ENCODE data around the gene TBC1D22A.
"Not testable (repeated sequence)": the region's sequence is repeated elsewhere in the genome, so short reads cannot be mapped to it uniquely, and the experiment has no call there.

The TBC1D22A gene

DNA sequence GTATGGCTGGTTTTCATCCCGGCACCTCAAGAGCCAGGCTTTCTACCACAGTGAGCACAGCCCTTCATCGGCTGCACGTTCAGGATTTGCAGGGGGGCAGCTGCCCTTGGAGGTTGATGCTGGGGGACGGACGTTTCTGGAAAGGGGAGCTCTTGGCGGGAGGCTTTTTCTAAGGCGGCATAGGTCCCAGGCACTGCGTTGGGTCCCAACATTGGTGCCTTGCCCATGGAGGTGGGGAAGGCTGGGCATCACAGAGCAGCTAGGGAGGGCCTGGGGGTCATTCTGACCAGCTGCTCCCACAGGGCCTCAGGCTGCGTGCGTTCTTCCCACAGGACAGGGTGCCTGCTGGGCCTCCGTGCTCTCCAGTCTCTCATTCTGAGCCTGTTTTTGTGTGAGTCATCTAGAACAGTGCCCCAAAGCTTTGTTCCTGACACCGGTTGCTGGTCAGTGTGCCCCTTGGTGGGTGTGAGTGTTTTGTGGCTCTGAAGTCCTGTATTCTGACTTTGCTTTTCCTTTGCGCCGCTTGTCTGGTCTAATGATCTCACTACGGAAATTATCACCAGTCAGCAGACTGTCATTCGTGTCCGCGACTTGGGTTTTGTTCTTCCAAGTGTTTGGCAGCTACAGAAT is 275.9 kb downstream of the TBC1D22A start:
- DNase-seq = no peak

DNA sequence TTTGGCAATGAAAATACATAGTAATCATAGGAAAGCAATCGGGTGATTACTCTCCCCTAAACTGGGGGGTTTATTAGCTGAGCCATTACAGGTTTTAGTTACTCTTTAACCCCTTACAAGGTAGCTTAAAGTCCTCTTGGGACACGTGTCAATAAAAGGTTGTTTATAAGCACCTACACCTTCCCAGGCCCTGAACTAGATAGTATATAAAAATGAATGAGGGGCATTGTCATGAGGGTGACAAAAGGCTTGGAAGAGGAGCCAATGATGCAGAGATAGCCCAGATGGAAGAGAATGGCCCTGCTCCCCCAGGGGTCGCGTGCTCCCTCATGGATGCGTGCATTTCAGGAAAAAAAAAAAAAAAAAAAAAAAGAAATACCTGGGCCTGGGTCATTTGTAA is 276.9 kb downstream of the TBC1D22A start:
- DNase-seq = no peak

DNA sequence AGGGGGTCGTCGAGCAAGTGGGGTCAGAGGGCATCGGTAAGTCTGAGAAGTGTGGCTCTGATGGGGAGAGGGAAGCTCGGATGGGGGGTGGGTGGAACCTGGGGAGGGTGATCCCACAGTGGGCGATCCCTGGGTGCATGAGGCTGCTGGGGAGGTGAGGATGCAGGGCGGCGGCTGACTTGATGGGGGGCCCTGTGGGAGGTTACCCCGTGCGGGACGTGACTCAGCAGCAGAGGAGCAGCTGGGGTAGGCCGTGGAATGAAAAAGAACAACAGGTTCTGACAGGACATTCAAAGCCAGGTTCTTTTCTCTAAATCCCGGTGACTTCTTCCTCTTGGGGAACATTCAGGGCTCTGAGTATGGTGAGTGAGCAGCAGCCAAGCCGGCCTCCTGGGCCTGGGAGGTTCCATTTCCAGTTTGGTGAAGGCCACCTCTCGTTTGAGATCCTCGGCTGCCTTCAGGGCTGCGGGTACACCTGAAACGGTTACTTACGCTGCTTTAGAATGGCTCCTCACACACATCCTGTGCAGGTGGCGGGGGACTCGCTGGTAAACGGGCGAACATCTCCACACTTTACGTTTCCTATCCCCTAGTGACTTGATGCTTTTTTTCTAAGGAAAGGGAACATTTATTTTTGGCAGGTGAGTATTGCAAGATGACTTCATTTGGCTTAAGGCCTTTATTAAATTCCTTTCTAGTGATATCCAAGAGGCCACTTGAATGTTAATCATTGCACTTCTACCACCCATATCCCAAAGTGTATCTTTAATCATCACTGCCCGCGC is 278.2 kb downstream of the TBC1D22A start:
- DNase-seq = no peak

DNA sequence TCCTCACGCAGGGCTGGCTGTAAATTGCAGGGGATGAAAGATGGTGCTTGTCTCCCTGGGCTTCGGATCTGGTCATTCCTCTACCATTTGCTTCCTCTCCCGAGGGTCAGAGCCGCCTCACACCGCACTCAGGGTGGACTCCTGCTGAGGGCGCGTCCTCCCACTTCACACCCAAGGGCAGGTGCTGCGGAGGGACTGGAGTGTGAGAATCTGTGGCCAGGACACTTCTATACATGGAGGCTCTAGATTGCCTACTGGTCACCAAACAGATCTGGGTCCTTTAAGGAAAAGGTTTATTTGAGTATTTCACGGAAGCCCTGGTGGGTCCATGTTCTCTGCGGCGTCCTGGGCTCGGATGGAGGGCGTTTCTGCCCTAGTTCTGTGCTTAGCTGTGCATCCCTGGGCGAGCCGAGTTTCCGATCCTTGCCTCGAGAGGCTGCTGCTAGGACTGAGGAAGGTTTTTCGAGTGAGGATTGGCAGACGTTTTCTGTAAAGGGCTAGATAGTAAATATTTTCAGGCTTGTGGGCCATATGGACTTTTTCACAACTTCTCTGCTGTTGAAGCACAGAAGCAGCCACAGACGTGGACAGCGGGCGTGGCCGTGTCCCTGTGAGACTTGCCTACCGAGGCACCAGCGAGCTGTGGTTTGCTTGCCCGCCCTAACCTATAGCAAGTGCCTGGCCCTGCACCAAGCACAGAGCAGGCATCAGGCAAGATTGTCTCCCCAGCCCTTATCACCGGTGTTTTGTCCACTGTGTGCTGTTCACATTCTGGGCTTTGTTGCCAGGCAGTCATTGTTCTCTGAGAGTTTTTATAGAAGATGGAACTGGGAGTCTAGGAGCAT is 279.0 kb downstream of the TBC1D22A start:
- DNase-seq = no peak

DNA sequence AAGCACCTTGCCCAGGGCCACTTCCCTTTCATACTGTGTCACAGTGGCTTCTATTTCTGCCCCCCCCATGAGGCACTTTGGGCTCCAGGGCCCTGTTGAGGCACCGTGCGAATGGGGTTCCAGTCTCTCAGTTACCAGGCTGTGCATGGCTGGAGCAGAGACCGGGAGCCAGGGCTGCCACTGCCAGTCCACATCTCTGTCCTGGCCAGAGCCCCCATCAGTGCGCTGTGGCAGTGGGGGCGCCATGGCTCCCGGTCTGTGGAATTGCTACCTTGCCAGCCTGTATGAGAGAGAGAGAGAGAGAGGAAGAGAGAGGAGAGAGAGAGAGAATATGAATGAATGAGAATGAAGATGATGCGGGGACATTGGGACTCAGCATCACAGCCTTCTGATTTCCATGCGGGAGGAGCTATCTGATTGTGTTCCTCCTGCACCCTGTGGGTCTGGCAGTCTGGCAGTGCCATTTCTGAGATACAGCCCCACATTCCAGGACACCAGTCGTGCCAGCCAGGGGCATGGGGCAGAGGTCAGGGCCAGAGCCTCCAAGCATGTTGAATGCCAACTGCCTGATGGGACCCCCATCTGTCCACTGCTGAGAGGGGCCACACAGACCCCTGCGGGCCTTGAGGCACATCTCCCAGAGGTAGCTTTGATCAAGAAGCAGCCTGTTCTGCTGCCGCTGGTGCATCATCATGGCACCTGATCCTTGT is 279.8 kb downstream of the TBC1D22A start:
- no peak for DNase-seq

DNA sequence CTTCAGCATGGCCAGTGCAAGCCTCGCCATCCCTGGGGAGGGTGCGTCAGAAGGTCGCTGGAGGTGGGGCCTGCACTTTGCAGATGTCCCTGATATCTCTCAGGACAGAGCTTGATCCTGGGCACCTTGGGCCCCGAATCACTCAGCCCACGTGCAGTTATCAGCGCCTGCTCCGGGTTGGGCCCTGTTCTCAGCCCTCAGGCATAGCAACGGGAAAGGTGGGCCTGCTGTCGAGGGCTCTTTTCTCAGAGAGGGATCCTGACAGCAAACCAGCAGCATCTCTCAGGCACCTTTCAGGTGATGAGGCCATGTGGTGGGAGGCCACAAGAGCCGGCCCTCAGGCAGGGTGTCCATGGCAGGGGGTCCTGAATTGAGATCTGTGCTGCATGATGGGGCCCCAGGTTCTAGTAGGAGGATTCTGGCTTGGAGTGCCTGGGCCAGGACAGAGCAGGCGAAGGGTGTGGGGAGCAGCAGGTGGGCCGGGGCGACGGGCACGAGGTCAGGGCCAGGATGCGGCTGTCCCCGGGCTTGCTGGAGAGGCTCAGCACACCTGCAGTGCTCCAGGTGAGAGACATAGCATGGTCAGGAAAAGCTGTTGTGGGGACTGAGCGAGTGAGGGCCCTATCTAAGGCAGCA is 280.5 kb downstream of the TBC1D22A start:
- no peak for DNase-seq

DNA sequence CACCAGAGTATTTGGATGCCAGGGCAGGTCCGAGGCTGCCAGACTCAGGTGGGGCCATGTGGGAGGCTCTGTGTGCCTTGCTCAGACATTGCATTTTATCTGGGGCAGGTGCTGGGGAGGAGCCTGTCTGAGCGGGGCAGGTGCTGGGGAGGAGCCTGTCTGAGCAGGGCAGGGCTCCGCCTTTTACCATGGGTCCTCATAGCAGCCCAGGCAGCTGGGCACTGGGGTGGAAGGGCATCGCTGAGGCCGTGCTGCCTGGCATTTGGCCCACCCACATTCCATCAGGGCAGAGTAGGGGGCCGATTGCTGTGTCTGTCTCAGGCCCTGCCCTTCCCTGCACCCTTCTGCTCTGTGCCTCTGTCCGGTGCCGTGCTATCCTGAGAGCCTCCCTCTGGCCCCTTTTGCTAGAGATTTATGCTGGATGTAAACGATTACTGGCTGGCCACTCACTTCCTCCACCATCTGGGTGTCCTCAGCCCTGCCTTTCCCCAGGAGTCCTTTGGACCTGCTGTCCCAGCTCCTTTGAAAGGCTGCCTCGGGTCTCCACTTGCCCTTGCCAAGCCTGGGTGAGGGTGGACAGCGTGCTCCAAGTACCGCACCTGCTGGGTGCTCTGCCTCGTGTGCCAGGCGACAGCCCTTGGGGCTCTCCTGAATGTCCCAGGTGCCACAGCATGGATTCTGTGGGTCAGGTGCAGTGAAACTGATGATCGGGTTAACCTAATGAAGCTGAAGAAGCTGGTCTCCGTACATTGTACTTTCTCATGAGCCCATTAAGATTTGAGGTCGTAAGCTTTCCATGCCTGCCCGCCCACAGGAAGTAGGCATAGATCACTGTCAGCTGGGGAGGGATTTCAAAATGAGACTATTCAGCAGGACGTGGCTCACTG is 281.6 kb downstream of the TBC1D22A start:
- DNase-seq = peak; percentile 57 to 66 (median 64)

DNA sequence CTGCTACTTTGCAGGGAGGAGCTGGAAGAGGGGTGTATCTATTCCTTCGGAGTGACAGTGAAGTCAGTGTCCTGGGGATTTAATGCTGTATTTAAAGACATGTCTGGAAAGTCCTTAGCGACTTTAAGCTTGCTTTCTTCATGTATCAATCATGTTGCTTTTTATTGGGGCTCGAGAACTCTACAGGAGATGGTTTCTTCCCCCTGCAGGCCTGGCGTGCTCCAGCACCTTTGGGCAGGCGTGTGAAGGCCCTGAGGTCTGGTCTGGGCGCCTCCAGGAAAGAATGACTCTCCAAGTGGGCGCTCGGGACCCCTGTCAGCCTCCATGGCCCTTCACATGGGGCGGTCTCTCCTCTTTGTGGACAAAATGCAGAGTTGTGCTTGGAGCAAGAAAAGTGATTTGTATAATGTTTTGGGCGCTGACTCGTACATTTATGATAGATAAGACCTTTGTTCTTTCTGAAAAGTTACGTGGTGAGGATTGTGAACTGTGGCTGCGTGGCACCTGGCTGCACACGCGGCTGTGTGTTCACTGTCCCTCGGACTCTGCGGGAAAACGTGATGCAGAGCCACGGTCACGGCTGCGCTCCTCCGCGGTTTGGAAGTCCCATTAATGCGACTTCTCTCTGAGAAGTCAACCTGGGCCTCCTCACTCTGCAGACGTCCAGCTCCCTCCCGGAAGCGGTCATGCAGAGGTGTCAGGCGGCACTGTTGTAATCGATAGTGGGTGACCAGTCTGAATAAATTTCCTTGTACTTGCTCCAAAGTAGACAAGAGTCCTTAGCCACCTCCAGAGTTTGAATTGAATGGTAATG is 282.5 kb downstream of the TBC1D22A start:
- DNase-seq = no peak

DNA sequence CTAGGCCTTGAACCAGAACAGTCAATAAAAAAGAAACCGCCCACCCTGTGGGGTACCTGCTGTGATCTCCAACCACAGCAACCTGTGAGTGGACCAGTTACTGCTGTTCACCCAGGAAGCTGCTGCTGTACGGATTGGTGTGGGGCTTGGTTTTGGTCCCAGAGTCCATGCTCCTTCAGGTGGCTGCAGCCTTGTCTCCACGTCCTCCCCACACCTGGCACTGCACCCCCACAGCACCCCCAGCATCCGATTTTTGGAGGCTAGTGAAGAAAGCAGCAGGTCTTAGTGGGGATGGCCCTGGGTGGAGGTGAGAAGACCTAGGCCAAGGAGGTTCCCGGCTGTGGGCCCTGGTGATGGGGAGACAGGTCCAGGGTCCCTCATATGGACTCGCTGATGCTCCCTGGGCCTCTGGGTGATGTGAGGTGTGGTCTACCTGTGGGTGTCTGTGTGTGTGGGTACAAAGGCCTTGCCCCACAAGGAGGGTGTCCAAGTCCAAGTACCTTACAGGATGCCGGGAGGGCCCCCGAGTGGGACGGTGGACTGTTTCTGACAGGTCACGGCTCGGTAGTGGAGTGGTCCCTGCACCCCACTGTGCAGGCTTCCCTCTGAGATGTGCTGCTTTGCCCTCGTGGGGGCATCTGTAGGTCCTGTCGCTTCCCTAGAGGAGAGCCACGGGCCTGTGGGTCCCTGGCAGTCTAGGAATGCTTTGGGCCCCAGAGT is 283.4 kb downstream of the TBC1D22A start:
- DNase-seq = no peak

DNA sequence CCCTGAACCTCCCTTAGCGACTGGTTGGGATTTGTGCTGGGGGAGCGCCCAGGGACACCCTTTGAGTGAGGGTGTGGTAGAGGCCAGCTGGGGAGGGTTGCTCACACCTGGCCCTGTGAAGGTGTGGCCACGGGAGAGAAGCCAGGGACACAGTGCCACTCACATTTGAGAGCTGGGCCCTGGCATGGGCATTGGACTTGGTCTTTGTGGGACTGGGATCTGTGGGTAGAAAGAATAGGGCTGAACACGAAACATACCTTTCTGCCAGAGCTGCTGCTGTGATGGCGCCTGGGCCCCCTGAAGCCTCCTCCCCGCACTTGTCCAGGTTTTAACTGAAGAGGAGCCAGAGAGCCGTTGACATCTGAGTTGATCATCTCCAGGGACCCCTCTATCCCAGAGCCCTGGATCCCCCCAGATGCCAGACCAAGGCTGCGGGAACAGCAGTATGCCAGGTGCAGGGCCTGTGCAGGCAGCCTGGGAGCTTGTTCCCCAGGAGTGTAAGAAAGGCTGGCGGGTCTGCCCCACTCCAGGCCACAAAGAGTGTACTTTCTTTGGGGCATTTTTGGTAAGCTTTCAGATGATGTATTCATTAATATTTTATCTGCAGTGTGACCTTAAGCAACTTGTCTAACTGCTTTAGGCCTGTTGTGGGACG is 284.1 kb downstream of the TBC1D22A start:
- no peak for DNase-seq

DNA sequence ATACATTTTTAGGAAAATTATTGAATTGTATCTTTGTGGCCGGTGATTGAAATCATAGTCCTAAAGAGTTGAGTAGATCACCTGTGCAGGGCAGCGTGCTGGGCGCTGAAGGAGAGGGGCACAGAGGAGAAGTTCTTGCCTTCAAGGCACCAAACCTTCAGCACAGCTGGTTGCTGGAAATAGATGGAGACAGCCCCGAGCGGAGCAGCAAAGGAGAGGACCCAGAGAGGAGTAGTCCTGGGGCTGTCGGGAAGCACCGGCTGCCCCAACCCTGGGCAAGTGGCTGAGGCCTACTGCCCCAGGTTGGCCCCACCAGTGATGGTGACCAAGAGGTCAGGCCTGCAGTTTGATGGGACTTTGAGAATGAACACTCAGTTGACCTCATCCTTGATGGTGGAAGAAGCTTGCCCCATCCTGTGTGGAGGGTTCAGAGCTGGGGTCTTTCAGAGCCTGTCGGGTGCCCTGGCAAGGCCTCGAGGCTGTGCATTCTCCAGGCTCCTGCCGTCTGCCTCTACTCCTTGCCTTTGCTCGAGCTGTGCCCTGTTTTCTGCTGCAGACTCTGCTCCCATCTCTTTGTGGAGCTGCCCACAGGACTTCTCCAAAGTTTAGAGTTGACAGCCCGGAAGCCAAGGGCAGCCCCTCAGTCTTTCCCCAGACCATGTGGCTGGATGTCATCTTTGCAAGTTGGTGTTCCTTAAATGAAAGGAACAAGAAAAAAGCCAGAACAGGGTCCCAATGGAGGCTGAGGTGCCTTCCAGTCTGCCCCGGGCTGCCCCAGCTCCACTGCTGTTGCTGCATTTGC is 285.1 kb downstream of the TBC1D22A start:
- DNase-seq = no peak

DNA sequence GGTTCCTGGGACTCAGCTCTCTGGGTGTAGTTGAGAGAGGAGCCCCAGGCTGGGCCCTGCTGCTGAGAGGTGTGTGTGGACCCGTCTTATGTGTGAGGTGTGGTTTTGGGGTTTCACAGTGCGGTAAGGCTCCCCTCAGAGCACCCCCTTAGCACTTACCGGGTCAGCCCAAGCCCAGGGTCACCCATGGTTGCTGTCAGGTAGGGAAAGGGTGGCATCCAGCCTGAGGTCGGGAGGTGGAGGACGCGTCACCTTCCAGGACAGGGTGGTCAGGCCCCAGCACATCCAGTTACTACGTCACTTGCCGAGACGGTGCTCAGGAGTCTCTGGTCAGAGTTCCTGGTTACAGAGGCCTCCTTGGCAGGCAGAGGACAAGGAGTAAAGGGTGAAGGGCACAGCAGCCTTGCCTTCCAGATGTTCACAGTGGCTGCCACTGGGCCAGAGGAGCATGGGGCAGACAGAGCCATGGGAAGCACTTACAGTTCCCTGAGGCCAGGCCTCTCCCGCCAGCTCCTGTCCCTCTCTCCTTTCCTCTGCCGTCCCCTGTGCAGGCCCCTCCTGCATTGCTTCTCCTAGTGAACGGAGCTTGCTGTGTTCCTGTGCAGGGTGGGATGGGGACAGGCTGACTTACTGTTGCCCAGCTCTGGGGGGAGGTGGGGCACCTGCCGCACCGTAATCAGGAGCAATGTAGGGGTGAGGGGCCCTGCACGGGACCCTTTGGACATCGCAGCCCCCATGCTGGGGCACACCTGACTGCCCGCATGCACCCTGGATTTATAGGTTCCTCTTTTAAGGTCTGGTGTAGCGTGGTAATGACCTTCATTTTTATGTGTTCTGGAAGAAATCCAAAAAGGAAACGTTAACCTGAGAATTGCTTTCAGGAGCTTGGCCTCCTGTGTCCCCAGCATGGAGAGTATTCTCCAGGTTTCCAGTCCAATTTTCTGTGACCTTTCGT is 285.9 kb downstream of the TBC1D22A start:
- DNase-seq = no peak

DNA sequence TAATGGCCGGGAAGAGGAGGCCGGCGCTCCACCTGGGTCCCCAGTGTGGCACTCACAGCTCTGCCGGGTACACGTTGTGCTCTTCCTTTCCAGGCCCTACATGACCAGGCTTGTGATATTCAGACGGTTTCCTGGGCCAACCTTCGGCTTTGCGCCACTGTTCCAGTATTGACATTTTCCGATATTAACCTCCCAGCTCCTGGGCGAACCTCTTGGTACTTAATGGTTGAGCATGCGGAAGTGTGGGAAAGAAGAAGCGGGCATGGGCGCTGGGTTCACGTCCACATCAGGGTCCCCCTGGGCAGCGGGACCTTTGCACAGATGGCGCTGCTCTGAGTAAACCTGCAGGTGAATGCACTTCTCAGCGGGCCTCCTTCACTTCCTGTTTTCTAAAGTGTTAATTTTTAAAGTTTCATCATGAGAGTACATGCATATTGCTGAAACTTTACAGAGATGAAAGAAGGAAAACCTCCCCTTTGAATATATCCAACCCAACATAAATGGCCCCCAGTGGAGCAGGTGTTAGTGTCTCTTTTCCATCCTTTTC is 286.7 kb downstream of the TBC1D22A start:
- no peak for DNase-seq

DNA sequence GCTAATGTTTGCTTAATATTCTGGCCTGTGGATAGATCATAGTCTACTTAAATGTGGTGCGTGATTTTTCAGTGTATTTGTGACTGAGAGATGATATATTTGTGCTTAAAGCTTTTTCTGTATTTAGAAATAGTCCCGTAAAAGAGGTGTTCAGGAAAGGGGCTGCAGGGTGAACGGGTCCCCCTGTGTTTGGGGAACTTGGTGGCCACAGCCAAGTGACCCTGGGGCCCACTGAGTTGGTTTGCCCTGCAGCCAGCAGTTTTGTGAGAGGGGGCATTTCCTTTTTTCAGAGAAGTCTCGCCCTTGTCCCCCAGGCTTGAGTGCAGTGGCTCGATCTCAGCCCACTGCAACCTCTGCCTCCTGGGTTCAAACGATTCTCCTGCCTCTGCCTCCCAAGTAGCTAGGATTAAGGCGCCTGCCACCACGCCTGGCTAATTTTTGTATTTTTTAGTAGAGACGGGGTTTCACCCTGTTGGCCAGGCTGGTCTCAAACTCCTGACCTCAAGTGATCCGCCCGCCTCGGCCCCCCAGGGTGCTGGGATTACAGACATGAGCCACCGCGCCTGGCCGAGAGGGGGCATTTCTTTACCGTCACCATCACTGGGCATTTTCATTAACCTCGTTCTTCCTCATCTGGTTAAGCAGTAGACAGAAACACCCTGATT is 287.4 kb downstream of the TBC1D22A start:
- DNase-seq = not testable (repeated sequence)

DNA sequence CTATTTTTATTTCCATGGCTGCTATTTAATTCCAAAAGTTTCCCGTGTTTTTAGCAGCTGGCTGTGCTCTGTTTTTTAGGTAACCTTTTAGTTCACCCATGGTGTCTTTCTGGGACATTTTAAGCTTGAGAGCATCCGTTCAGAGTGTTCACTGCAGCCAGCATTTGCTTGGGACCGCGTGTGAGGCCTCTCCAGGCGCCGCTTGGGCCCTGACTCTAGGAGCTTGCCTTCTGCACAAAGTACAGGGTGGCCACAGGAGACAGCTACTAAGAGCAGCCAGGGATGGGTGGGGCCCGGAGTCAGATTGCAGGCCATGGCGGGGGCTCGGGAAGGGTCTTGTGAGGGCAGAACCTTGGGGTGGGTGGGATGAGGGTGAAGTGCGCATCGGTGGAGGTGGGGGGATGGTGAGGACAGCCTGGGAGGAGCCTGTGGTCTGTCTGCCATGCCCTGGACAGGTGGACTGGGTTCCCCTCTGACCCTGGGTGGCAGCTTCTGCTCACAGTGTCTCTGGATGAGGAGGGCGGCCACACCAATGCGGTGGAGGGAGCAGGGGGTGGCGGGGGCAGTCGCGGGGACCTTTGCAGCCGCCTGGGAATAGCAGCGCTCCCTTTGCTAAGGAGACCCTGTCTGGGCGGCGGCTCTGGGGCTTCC is 288.1 kb downstream of the TBC1D22A start:
- no peak for DNase-seq
